GM04504 (cell line): ENCODE results near the gene CLSTN2.

Experiments used
- DNase-seq: peaks from one replicate; pipeline ENCODE4 v3.0.0-alpha.2; 2012; ENCODE audit warnings: low read depth

The CLSTN2 gene

GRCh38 chr3:140152851-140153639, 218.1 kb downstream of the CLSTN2 start:
- no peak for DNase-seq

- no peak for DNase-seq
These were observed 218.8 kb downstream of the CLSTN2 start for GRCh38 chr3:140153736-140154135.

- no peak for DNase-seq
These were observed 222.2 kb downstream of the CLSTN2 start for GRCh38 chr3:140157161-140157560.

- no peak for DNase-seq
These were observed 224.7 kb downstream of the CLSTN2 start for GRCh38 chr3:140159646-140160045.

GRCh38 chr3:140160553-140160952, 225.6 kb downstream of the CLSTN2 start:
- no peak for DNase-seq

GRCh38 chr3:140162551-140162950, 227.6 kb downstream of the CLSTN2 start:
- no peak for DNase-seq

- DNase-seq, result no peak
These were observed 228.3 kb downstream of the CLSTN2 start for GRCh38 chr3:140163159-140163763.

- DNase-seq, result no peak
These were observed 229.2 kb downstream of the CLSTN2 start for GRCh38 chr3:140164156-140164555.

- no peak for DNase-seq
These were observed 230.1 kb downstream of the CLSTN2 start for GRCh38 chr3:140164922-140165590.

GRCh38 chr3:140165781-140166180, 230.8 kb downstream of the CLSTN2 start:
- no peak for DNase-seq

GRCh38 chr3:140166861-140167599, 232.0 kb downstream of the CLSTN2 start:
- DNase-seq, result no peak

- no peak for DNase-seq
These were observed 232.8 kb downstream of the CLSTN2 start for GRCh38 chr3:140167600-140168281.

GRCh38 chr3:140170612-140171011, 235.6 kb downstream of the CLSTN2 start:
- DNase-seq, result no peak

GRCh38 chr3:140176526-140176925, 241.5 kb downstream of the CLSTN2 start:
- DNase-seq, result no peak

GRCh38 chr3:140177943-140178342, 243.0 kb downstream of the CLSTN2 start:
- no peak for DNase-seq

GRCh38 chr3:140178482-140178881, 243.5 kb downstream of the CLSTN2 start:
- DNase-seq, result no peak

- DNase-seq, result no peak
These were observed 245.6 kb downstream of the CLSTN2 start for GRCh38 chr3:140180603-140181002.

- no peak for DNase-seq
These were observed 250.4 kb downstream of the CLSTN2 start for GRCh38 chr3:140185375-140185774.

- no peak for DNase-seq
These were observed 251.5 kb downstream of the CLSTN2 start for GRCh38 chr3:140186421-140186920.

- no peak for DNase-seq
These were observed 252.0 kb downstream of the CLSTN2 start for GRCh38 chr3:140187028-140187427.

GRCh38 chr3:140187656-140188221, 252.8 kb downstream of the CLSTN2 start:
- DNase-seq, result no peak
